ENCODE results near the gene PXN. TPM values are rescaled to one million over a fixed set of nuclear protein-coding genes. Genes with fewer than 3 reads are reported as not detected.

PXN gene
- total and polyA plus RNA-seq, 2 of the 13 experiments (the other 11 are each of a cell fraction or from before 2014, with no cell fraction given): 13.6 to 14.2 TPM

DNA sequence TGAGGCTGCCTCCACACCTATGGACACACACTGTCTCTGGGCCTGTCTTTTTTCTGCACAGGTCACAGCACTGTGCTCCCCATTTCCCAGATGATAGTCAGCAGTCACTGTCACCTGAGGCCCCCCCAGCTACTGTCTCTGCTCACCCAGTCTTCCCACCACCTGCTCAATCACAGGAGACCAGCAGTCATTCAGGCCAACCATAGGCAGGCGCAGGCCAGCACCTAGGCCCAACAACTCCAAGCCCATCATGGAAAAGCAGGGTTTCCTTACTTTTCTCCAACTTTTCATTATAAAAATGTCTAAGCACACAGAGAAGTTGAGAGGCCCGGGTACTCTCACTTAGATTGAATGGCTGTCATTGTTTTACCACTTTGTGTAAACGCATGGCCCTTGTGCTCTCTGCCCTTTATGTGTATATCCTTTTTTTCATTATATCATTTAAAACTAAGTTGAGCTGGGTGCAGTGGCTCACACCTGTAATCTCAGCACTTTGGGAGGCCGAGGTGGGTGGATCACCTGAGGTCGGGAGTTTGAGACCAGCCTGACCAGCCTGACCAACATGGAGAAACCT lies 7.1 kb downstream of the PXN start (continued):
- TF ChIP-seq, protein P1, sequence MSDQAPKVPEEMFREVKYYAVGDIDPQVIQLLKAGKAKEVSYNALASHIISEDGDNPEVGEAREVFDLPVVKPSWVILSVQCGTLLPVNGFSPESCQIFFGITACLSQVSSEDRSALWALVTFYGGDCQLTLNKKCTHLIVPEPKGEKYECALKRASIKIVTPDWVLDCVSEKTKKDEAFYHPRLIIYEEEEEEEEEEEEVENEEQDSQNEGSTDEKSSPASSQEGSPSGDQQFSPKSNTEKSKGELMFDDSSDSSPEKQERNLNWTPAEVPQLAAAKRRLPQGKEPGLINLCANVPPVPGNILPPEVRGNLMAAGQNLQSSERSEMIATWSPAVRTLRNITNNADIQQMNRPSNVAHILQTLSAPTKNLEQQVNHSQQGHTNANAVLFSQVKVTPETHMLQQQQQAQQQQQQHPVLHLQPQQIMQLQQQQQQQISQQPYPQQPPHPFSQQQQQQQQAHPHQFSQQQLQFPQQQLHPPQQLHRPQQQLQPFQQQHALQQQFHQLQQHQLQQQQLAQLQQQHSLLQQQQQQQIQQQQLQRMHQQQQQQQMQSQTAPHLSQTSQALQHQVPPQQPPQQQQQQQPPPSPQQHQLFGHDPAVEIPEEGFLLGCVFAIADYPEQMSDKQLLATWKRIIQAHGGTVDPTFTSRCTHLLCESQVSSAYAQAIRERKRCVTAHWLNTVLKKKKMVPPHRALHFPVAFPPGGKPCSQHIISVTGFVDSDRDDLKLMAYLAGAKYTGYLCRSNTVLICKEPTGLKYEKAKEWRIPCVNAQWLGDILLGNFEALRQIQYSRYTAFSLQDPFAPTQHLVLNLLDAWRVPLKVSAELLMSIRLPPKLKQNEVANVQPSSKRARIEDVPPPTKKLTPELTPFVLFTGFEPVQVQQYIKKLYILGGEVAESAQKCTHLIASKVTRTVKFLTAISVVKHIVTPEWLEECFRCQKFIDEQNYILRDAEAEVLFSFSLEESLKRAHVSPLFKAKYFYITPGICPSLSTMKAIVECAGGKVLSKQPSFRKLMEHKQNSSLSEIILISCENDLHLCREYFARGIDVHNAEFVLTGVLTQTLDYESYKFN (CRISPR knock-in tag; conservative IDR thresholded peaks at IDR 0.05): peak; percentile 36; the same call in 1 of the 2 replicates
- TF ChIP-seq TBX2 (CRISPR knock-in tag; IDR thresholded peaks at IDR 0.05; ENCODE audit: borderline replicate concordance): peak; percentile 34; the same call in 1 of the 2 replicates
- TF ChIP-seq U2AF2 (IDR thresholded peaks at IDR 0.05; ENCODE audit: low read depth, low read length): no peak
- TF ChIP-seq, protein P2, sequence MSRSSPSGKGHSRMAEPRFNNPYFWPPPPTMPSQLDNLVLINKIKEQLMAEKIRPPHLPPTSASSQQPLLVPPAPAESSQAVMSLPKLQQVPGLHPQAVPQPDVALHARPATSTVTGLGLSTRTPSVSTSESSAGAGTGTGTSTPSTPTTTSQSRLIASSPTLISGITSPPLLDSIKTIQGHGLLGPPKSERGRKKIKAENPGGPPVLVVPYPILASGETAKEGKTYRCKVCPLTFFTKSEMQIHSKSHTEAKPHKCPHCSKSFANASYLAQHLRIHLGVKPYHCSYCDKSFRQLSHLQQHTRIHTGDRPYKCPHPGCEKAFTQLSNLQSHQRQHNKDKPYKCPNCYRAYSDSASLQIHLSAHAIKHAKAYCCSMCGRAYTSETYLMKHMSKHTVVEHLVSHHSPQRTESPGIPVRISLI (CRISPR knock-in tag; IDR thresholded peaks at IDR 0.05; ENCODE audit: borderline replicate concordance): 0 out of 2 replicates have a peak, but pooled peaks have one; percentile 30
- 0 out of 2 replicates have a peak, but pooled peaks have one; percentile 12 for TF ChIP-seq FOXA3 (CRISPR knock-in tag; IDR thresholded peaks at IDR 0.05)
- TF ChIP-seq ZNF296 (CRISPR knock-in tag; conservative IDR thresholded peaks at IDR 0.05): no peak
- TF ChIP-seq ZFY (CRISPR knock-in tag; IDR thresholded peaks at IDR 0.05): peak; percentile 30; the same call in 1 of the 2 replicates
- 0 out of 2 replicates have a peak, but pooled peaks have one; percentile 26 for TF ChIP-seq ZNF263 (CRISPR knock-in tag; IDR thresholded peaks at IDR 0.05)

All from HepG2 (cell line).